Smooth muscle cell (in vitro differentiated cells): ENCODE data around the gene SMG9. TPM values are rescaled to one million over a fixed set of nuclear protein-coding genes. Genes with fewer than 3 reads are reported as not detected.
"Not testable (repeated sequence)": the region's sequence is repeated elsewhere in the genome, so short reads cannot be mapped to it uniquely, and the experiment has no call there.

Experiments used
- DNase-seq: peaks from one replicate; lab custom pipeline; 2025; ENCODE audit not compliant: unreplicated experiment; lab: John Stamatoyannopoulos, UW
- H2AFZ ChIP-seq: fragments of 200-600 bp; sonication (generic); 2 replicates; pipeline ENCODE4 v1.6.0; 2016; ENCODE audit warnings: antibody characterized with exemption, low read depth, mild to moderate bottlenecking
- H3F3A ChIP-seq: fragments of 200-600 bp; sonication (generic); 2 replicates; pipeline ENCODE4 v1.6.0; 2017; ENCODE audit warnings: antibody characterized with exemption, low read depth
- H3K27ac ChIP-seq: fragments of 200-600 bp; sonication (generic); 2 replicates; pipeline ENCODE4 v1.5.1; 2016; ENCODE audit warnings: low read depth, mild to moderate bottlenecking
- H3K27me3 ChIP-seq: fragments of 200-600 bp; sonication (generic); 2 replicates; pipeline ENCODE4 v1.6.1; 2016; ENCODE audit warnings: low read depth, mild to moderate bottlenecking
- H3K36me3 ChIP-seq: fragments of 200-600 bp; sonication (generic); 2 replicates; pipeline ENCODE4 v1.5.1; 2016; ENCODE audit warnings: low read depth
- H3K4me1 ChIP-seq: fragments of 200-600 bp; sonication (generic); 2 replicates; pipeline ENCODE4 v1.5.1; 2016; ENCODE audit warnings: low read depth
- H3K4me2 ChIP-seq: fragments of 200-600 bp; sonication (generic); 2 replicates; pipeline ENCODE4 v1.6.0; 2016; ENCODE audit warnings: mild to moderate bottlenecking
- H3K4me3 ChIP-seq: fragments of 200-600 bp; sonication (generic); 2 replicates; pipeline ENCODE4 v1.5.1; 2016; ENCODE audit warnings: mild to moderate bottlenecking
- H3K79me2 ChIP-seq: fragments of 200-600 bp; sonication (generic); 2 replicates; pipeline ENCODE4 v1.6.0; 2016; ENCODE audit warnings: low read depth, mild to moderate bottlenecking
- H3K9ac ChIP-seq: fragments of 200-600 bp; sonication (generic); 2 replicates; pipeline ENCODE4 v1.6.0; 2016; ENCODE audit warnings: low read depth
- H3K9me3 ChIP-seq: fragments of 200-600 bp; sonication (generic); replicated peaks from 2 replicates; pipeline ENCODE4 v1.5.1; 2016; ENCODE audit warnings: low read depth
- H4K20me1 ChIP-seq: fragments of 200-600 bp; sonication (generic); 2 replicates; pipeline ENCODE4 v1.6.0; 2016; ENCODE audit warnings: low read depth
- CTCF ChIP-seq: fragments of 200-600 bp; sonication (generic); IDR thresholded peaks from 2 replicates; pipeline ENCODE4 v1.5.1; 2017; ENCODE audit warnings: borderline replicate concordance, mild to moderate bottlenecking, antibody characterized with exemption; ENCODE audit not compliant: insufficient read depth, poor library complexity, severe bottlenecking
- WGBS: methylation state at CpG from one replicate; pipeline ENCODE4 v1.1.7; 2016; ENCODE audit warnings: low lambda C conversion rate; 5-methylcytosine and 5-hydroxymethylcytosine counted together
- polyA plus RNA-seq: library from polyadenylated mRNA; unstranded; fragments of >200 nt; fragmentation: Nextera tagmentation; extraction: Ambion mirVana; gene quantifications from 2 replicates; pipeline ENCODE4 v1.2.1, GENCODE V29; 2016
- total RNA-seq: library from RNA; depleted of rRNA; stranded (reverse); fragments of >200 nt; gene quantifications from 2 replicates; pipeline ENCODE4 v1.2.3, GENCODE V29; 2014

Gene SMG9
- total and polyA plus RNA-seq, 2 experiments from 2014 or later: 13.2 to 39.2 TPM

DNA sequence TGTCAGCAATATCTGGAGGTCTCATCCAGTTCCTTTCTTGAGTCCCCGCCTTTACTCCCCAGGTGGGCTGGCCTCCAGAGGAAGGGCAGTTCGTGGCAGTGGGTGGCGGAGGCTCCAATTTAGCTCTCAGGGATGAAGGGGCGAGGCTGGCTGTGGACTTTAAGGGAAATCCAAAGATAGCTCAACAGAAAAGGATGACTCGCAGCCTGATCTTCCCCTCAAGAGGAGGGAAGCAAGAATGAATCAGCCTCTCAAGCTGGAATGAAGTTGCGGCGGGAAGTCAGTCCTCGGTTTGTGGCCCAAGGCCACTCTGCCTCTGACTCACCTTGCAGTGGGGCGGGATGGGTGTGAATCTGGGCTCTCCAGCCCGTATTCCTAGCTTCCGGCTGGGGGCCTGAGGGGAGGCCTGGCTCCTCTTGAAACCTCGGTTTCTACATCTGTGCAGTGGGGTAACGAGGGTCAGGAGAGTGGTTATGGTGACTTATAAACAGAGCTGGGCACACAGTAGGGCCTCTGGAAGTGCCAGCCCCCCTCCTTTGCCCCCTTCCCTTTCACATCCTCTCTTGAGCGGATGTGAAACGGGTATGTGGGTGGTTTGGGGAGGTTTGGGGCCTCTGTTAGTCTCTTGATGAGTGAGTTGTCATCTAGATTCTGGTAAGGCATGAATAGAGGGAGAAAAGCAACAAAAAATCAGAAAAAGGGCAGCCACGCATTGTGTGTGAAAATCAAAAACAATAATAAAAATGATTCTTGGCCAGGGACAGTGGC is 10.5 kb upstream of the SMG9 start:
- TF ChIP-seq CTCF: no peak
- Histone ChIP-seq H3F3A (peaks cover 8% of the 10 kb centered on the region), H3K27me3 (no peaks in the 10 kb centered on the region), H3K9ac (no peak overlapping the region), H2AFZ (no peak overlapping the region), H3K4me3 (no peak overlapping the region), H4K20me1 (no peaks in the 10 kb centered on the region), H3K79me2 (no peaks in the 10 kb centered on the region), H3K27ac (peak overlapping the region; percentile 90), H3K9me3 (no peaks in the 10 kb centered on the region), H3K36me3 (no peaks in the 10 kb centered on the region), H3K4me2 (peak overlapping the region; percentile 19), H3K4me1 (no peaks in the 10 kb centered on the region)
- 14% methylated on average over 16 of the region's 16 CpGs for whole genome bisulfite sequencing
- DNase-seq: peak; percentile 8

- H3K9me3 ChIP-seq, H2AFZ ChIP-seq, DNase-seq, H3F3A ChIP-seq, H3K27me3 ChIP-seq, H3K36me3 ChIP-seq, H3K79me2 ChIP-seq, H3K9ac ChIP-seq, H3K4me3 ChIP-seq, H4K20me1 ChIP-seq, H3K4me1 ChIP-seq: not testable (repeated sequence)
- WGBS: 77% methylated on average over 8 of the region's 8 CpGs
- Histone ChIP-seq H3K4me2 (peak overlapping the region; percentile 3), H3K27ac (peak overlapping the region; percentile 90)
Observed at GRCh38 chr19:43764684-43765083, 9.9 kb upstream of the SMG9 start.

GRCh38 chr19:43763473-43763939 is 8.7 kb upstream of the SMG9 start:
- no peaks in the 10 kb centered on the region for H3K27me3 ChIP-seq
- no peak overlapping the region for H3K4me3 ChIP-seq
- H3K79me2 ChIP-seq: no peaks in the 10 kb centered on the region
- no peaks in the 10 kb centered on the region for H4K20me1 ChIP-seq
- peaks cover 11% of the 10 kb centered on the region for H3F3A ChIP-seq
- no peak for DNase-seq
- no peaks in the 10 kb centered on the region for H3K36me3 ChIP-seq
- no peaks in the 10 kb centered on the region for H3K4me1 ChIP-seq
- TF ChIP-seq CTCF: no peak
- no peak overlapping the region for H3K9ac ChIP-seq
- no peak overlapping the region for H2AFZ ChIP-seq
- 63% methylated on average over 3 of the region's 3 CpGs for WGBS
- peak overlapping the region; percentile 65 for H3K27ac ChIP-seq
- H3K9me3 ChIP-seq: no peaks in the 10 kb centered on the region
- no peak overlapping the region for H3K4me2 ChIP-seq

DNA sequence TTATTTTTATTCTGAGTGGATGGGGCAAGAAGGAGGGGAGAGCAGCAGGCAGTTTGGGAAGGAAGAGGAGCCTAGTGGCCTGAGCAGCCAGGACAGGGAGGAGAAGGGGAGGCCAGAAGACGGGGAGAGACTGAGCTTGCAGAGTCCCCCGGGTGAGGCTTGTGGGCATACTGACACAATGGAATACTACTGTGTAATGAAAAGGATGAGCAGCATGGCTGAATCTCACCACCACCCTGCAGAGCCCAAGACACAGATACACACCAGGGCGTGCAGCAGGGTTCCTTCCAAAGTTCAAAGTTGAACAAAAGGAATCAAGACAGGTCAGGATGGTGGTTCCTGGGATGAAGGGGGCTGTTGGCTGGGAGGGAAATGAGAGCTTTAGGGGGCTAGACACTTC is 8.1 kb upstream of the SMG9 start:
- no peak overlapping the region for H3K4me3 ChIP-seq
- no peaks in the 10 kb centered on the region for H4K20me1 ChIP-seq
- no peaks in the 10 kb centered on the region for H3K4me1 ChIP-seq
- no peak for DNase-seq
- WGBS: 96% methylated on average over 3 of the region's 3 CpGs
- no peaks in the 10 kb centered on the region for H3K27me3 ChIP-seq
- no peak overlapping the region for H3K4me2 ChIP-seq
- peak overlapping the region; percentile 65 for H3K27ac ChIP-seq
- H3K9ac ChIP-seq: no peak overlapping the region
- TF ChIP-seq CTCF: no peak
- H3K9me3 ChIP-seq: no peaks in the 10 kb centered on the region
- no peak overlapping the region for H2AFZ ChIP-seq
- H3K79me2 ChIP-seq: no peaks in the 10 kb centered on the region
- H3K36me3 ChIP-seq: no peaks in the 10 kb centered on the region
- H3F3A ChIP-seq: peaks cover 11% of the 10 kb centered on the region
